Thyroid gland (tissue), 4 donors: ENCODE data around the gene OAS1. TPM values are rescaled to one million over a fixed set of nuclear protein-coding genes. Genes with fewer than 3 reads are reported as not detected.

Experiments used
- DNase-seq, 2 donors: peaks; one replicate each; pipeline ENCODE4 v3.0.0-alpha.2; 2019
- H3K27ac ChIP-seq, 3 donors: fragments of 200-600 bp; sonication (generic); 1 replicate in 2 of 3; 2 replicates in 1 of 3; pipeline ENCODE4 v1.5.1; 2016 to 2019; ENCODE audit warnings: mild to moderate bottlenecking in 1 of 3, moderate library complexity in 1 of 3
- H3K27me3 ChIP-seq: fragments of 200-600 bp; sonication (generic); one replicate; pipeline ENCODE4 v1.5.1; 2019
- H3K36me3 ChIP-seq, 2 donors: fragments of 200-600 bp; sonication (generic); one replicate each; pipeline ENCODE4 v1.5.1; 2016 to 2019
- H3K4me1 ChIP-seq, 2 donors: fragments of 200-600 bp; sonication (generic); one replicate each; pipeline ENCODE4 v1.5.1; 2017 to 2019
- H3K4me3 ChIP-seq, 3 donors: fragments of 200-600 bp; sonication (generic); replicated peaks in 1 of 3; 1 replicate in 2 of 3; 2 replicates in 1 of 3; pipeline ENCODE4 v1.5.1; 2016; ENCODE audit warnings: mild to moderate bottlenecking in 1 of 3
- H3K9me3 ChIP-seq: fragments of 200-600 bp; sonication (generic); one replicate; pipeline ENCODE4 v1.5.1; 2017
- POLR2A ChIP-seq, 2 donors: fragments of 450-650 bp; IDR thresholded peaks; one replicate each; pipeline ENCODE4 v1.6.1; 2017; ENCODE audit warnings: antibody characterized with exemption in 2 of 2, mild to moderate bottlenecking in 2 of 2, moderate library complexity in 1 of 2
- WGBS, 2 donors: methylation state at CpG; one replicate each; pipeline ENCODE4 v1.1.5; 2017; 5-methylcytosine and 5-hydroxymethylcytosine counted together
- intact Hi-C: fragments of 100-400 bp; cut with DNase I; formaldehyde crosslinking; loops from one replicate; pipeline ENCODE4 v1.15.1; 2023
- total RNA-seq, 4 donors: library from RNA; depleted of rRNA; stranded (reverse); fragments of >200 nt; gene quantifications; one replicate each; pipeline ENCODE4 v1.2.3, GENCODE V29; 2016
- TF ChIP-seq, protein P1 (sequence below), 6 experiments: fragments of 200-600 bp in 3 of 6; fragments of 450-650 bp in 3 of 6; sonication (generic) in 3 of 6; IDR thresholded peaks; one replicate each; pipeline ENCODE4 v1.5.1; 2016 to 2019; ENCODE audit warnings: antibody characterized with exemption in 6 of 6, mild to moderate bottlenecking in 2 of 6, inconsistent platforms in 1 of 6, moderate library complexity in 1 of 6

The OAS1 gene
- total RNA-seq, 4 donors from 2014 or later: 5.5 to 9.2 (median 7.0) TPM

DNA sequence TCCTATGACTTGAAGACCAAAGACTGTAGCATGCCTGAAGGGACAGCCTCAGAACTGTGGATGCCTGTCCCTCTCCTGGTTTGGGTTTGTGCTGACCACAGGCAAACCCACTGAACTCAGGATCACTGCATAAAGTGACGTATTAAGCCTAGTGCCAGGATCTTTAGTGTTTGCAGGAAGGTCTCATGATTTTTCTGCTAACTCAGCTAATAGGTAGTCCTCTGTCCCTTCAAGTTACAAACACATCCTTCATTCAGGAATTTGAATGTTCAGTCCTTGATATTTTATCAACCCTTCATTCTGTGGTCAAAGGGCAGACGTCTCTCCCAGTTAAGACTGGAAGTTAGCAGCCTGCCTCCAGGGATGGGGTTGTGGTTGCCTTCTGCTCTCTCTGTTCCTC lies 21.2 kb downstream of the OAS1 start:
- intact Hi-C loops: no loop called here
- Histone ChIP-seq H3K9me3 (no peaks in the 10 kb centered on the region), H3K4me3 (no peak overlapping the region), H3K36me3 (no peaks in the 10 kb centered on the region), H3K27ac (no peak overlapping the region), H3K27me3 (no peaks in the 10 kb centered on the region), H3K4me1 (no peaks in the 10 kb centered on the region)
- TF ChIP-seq POLR2A (IDR thresholded peaks at IDR 0.05): no peak
- no peak for DNase-seq
- 50 to 82% methylated on average over 2 of the region's 2 CpGs for WGBS, 2 donors

DNA sequence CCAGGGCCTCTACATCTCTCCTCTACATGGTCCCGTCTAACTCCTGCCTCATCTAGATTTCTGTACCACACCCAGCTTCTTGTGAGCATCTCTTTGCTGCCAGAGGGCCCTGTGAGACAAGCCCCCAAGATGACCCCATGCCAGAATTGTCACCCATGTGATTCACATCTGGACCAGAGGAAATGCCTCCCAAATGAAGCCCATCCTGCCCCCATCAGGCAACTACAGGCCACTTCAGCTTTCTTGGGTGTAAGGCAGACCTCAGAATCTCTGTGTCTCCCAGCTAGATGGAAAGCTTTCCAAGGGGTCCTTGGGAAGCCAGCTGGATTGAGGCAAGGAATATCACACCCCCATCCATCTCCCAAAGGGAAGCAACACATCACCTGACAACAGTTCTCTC lies 22.2 kb downstream of the OAS1 start:
- no peak overlapping the region for H3K27ac ChIP-seq
- H3K4me1 ChIP-seq: no peaks in the 10 kb centered on the region
- H3K36me3 ChIP-seq: no peaks in the 10 kb centered on the region
- no peaks in the 10 kb centered on the region for H3K9me3 ChIP-seq
- 94 to 100% methylated on average over 1 of the region's 1 CpG for WGBS, 2 donors
- H3K27me3 ChIP-seq: no peaks in the 10 kb centered on the region
- H3K4me3 ChIP-seq: no peak overlapping the region
- no peak for DNase-seq
- intact Hi-C loops: no loop called here
- no peak for TF ChIP-seq POLR2A (IDR thresholded peaks at IDR 0.05)
- TF ChIP-seq, protein P1, sequence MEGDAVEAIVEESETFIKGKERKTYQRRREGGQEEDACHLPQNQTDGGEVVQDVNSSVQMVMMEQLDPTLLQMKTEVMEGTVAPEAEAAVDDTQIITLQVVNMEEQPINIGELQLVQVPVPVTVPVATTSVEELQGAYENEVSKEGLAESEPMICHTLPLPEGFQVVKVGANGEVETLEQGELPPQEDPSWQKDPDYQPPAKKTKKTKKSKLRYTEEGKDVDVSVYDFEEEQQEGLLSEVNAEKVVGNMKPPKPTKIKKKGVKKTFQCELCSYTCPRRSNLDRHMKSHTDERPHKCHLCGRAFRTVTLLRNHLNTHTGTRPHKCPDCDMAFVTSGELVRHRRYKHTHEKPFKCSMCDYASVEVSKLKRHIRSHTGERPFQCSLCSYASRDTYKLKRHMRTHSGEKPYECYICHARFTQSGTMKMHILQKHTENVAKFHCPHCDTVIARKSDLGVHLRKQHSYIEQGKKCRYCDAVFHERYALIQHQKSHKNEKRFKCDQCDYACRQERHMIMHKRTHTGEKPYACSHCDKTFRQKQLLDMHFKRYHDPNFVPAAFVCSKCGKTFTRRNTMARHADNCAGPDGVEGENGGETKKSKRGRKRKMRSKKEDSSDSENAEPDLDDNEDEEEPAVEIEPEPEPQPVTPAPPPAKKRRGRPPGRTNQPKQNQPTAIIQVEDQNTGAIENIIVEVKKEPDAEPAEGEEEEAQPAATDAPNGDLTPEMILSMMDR (IDR thresholded peaks at IDR 0.05): no peak

DNA sequence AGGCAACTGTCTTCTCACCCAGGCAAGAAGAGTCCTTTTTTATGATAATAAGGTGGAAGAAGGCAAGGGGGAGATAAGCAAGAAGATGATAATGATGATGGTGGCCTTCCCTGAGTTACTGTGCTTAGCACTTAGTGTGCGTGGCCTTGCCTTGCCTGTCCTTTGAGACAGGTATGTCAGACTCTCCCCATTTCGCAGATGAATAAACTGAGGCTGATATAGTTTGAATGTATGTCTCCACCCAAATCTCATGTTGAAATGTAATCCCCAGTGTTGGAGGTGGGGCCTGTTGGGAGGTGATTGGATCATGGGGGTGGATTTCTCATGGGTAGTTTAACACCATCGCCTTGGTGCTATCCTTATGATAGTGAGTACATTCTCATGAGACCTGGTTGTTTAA lies 23.0 kb downstream of the OAS1 start:
- intact Hi-C loops: no loop called here
- no peak overlapping the region for H3K27ac ChIP-seq
- TF ChIP-seq, protein P1 (IDR thresholded peaks at IDR 0.05): no peak
- TF ChIP-seq POLR2A (IDR thresholded peaks at IDR 0.05): no peak
- H3K4me3 ChIP-seq: no peak overlapping the region
- no peak for DNase-seq
- H3K9me3 ChIP-seq: no peaks in the 10 kb centered on the region
- H3K27me3 ChIP-seq: no peaks in the 10 kb centered on the region
- WGBS, 2 donors: 95 to 98% methylated on average over 3 of the region's 3 CpGs
- H3K4me1 ChIP-seq: no peaks in the 10 kb centered on the region
- no peaks in the 10 kb centered on the region for H3K36me3 ChIP-seq

DNA sequence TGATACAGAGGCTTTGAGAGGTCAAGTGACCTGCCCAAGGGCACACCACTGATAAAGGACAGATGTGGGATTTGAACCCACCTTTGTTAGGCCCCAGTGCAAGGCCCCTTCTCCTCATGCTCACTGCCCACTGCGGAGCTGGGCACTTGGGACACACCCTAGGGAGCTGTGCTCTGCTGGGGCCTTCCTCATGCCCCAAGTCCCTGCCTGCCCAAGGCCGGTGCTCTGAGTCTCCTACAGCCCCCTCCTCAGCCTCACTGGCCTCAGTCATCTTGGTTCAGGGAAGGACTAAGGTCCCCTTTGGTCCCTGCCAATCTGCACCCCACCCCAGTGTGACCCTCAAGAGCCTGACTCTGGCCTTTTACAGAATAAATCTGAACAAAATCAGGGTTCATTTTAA lies 23.6 kb downstream of the OAS1 start:
- WGBS, 2 donors: 92 to 100% methylated on average over 1 to 2 of the region's 2 CpGs
- intact Hi-C loops: no loop called here
- no peak for TF ChIP-seq POLR2A (IDR thresholded peaks at IDR 0.05)
- TF ChIP-seq, protein P1 (IDR thresholded peaks at IDR 0.05): no peak
- DNase-seq: no peak
- no peaks in the 10 kb centered on the region for H3K4me1 ChIP-seq
- H3K27ac ChIP-seq: no peak overlapping the region
- no peaks in the 10 kb centered on the region for H3K9me3 ChIP-seq
- H3K27me3 ChIP-seq: no peaks in the 10 kb centered on the region
- H3K4me3 ChIP-seq: no peak overlapping the region
- no peaks in the 10 kb centered on the region for H3K36me3 ChIP-seq

DNA sequence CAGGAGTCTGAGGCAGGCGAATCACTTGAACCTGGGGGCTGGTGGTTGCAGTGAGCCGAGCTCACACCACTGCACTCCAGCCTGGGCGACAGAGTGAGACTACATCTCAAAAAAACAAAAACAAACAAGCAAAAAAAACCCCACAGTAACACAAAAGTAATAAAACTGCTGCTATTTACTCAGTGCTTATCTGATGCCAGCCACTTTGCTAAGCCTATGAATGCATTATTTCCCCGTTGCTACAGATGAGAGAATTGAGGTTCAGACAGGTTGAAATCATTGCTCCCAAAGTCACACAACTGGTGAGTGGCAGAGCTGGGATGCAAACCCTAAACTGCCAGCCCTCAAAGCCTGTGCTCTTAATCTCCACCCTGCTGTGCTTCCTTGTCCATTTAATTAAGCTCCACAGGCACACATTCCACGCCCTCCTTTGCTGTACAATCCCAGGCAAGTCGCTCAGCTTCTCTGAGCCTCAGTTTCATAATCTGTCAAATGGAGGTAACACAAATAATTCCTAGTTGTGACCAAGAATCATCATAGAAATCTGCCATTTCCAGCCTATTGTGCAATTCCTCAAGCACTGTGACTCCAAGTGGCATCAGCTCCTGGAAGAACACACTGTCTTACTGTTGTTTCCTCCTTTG lies 25.8 kb downstream of the OAS1 start:
- no peak for TF ChIP-seq POLR2A (IDR thresholded peaks at IDR 0.05)
- TF ChIP-seq, protein P1 (IDR thresholded peaks at IDR 0.05): no peak
- Histone ChIP-seq H3K4me1 (no peaks in the 10 kb centered on the region), H3K9me3 (no peaks in the 10 kb centered on the region), H3K36me3 (no peaks in the 10 kb centered on the region), H3K27ac (no peak overlapping the region), H3K4me3 (no peak overlapping the region), H3K27me3 (no peaks in the 10 kb centered on the region)
- WGBS, 2 donors: 41 to 47% methylated on average over 6 of the region's 6 CpGs
- no peak for DNase-seq
- intact Hi-C loops: no loop called here
